Common myeloid progenitor, CD34-positive (primary cell): Measurements from ENCODE around the gene ABHD1.

Source experiments
- CTCF ChIA-PET: fragments of 350-600 bp; sonication (Branson Sonifier 250); formaldehyde crosslinking; loops from one replicate; lab custom pipeline; 2021; ENCODE audit warnings: antibody characterized with exemption; lab: Charles Lee
- POLR2A ChIA-PET: fragments of 350-600 bp; sonication (Branson Sonifier 250); formaldehyde crosslinking; loops from one replicate; lab custom pipeline; 2021; ENCODE audit warnings: antibody characterized with exemption; lab: Charles Lee
- DNase-seq, 3 donors: peaks; one replicate each; pipeline versions ENCODE4 v3.0.0 to v3.0.0-alpha.2; 2013
- H3K27ac ChIP-seq, 2 experiments: 1 replicate in 1 of 2; 2 replicates in 1 of 2; pipeline ENCODE4 v1.7.0; 2013; ENCODE audit warnings: inconsistent platforms in 2 of 2, low read length in 2 of 2, mild to moderate bottlenecking in 2 of 2, low read depth in 1 of 2, moderate library complexity in 1 of 2; ENCODE audit not compliant: severe bottlenecking in 2 of 2, insufficient read depth in 1 of 2, poor library complexity in 1 of 2
- H3K27me3 ChIP-seq, 5 experiments: replicated peaks in 2 of 5; 1 replicate in 3 of 5; 2 replicates in 2 of 5; pipeline versions ENCODE4 v1.6.1 to v1.7.0; 2013; ENCODE audit warnings: low read length in 4 of 5, mild to moderate bottlenecking in 2 of 5, moderate library complexity in 2 of 5, inconsistent platforms in 1 of 5; ENCODE audit not compliant: insufficient read depth in 5 of 5, control insufficient read depth in 4 of 5
- H3K36me3 ChIP-seq, 4 experiments: 1 replicate in 2 of 4; 2 replicates in 2 of 4; pipeline versions ENCODE4 v1.6.1 to v1.7.0; 2013; ENCODE audit warnings: low read length in 3 of 4, control low read depth in 1 of 4, mild to moderate bottlenecking in 1 of 4; ENCODE audit not compliant: control insufficient read depth in 4 of 4, insufficient read depth in 4 of 4
- H3K4me1 ChIP-seq, 4 experiments: 1 replicate in 3 of 4; 2 replicates in 1 of 4; pipeline versions ENCODE4 v1.6.1 to v1.7.1; 2013; ENCODE audit warnings: low read length in 3 of 4, mild to moderate bottlenecking in 3 of 4, control low read depth in 1 of 4, inconsistent platforms in 1 of 4, moderate library complexity in 1 of 4; ENCODE audit not compliant: control insufficient read depth in 4 of 4, insufficient read depth in 4 of 4; ENCODE audit errors: control extremely low read depth in 1 of 4
- H3K4me3 ChIP-seq, 7 experiments: 1 replicate in 4 of 7; 2 replicates in 3 of 7; pipeline versions ENCODE4 v1.5.1 to v1.7.0; 2013; ENCODE audit warnings: mild to moderate bottlenecking in 7 of 7, low read length in 6 of 7, moderate library complexity in 6 of 7, inconsistent platforms in 2 of 7, low read depth in 2 of 7, control low read depth in 1 of 7; ENCODE audit not compliant: insufficient read depth in 4 of 7, control insufficient read depth in 1 of 7; ENCODE audit errors: extremely low read depth in 1 of 7
- H3K9me3 ChIP-seq, 5 experiments: 1 replicate in 4 of 5; 2 replicates in 1 of 5; pipeline versions ENCODE4 v1.6.1 to v1.7.1; 2013; ENCODE audit warnings: low read length in 4 of 5, mild to moderate bottlenecking in 2 of 5, inconsistent platforms in 1 of 5, low read depth in 1 of 5, moderate library complexity in 1 of 5; ENCODE audit not compliant: control insufficient read depth in 4 of 5, insufficient read depth in 2 of 5; ENCODE audit errors: control extremely low read depth in 1 of 5
- WGBS: methylation state at CpG from one replicate; pipeline ENCODE4 v1.1.5; 2013; ENCODE audit not compliant: insufficient coverage; 5-methylcytosine and 5-hydroxymethylcytosine counted together

Gene ABHD1

DNA sequence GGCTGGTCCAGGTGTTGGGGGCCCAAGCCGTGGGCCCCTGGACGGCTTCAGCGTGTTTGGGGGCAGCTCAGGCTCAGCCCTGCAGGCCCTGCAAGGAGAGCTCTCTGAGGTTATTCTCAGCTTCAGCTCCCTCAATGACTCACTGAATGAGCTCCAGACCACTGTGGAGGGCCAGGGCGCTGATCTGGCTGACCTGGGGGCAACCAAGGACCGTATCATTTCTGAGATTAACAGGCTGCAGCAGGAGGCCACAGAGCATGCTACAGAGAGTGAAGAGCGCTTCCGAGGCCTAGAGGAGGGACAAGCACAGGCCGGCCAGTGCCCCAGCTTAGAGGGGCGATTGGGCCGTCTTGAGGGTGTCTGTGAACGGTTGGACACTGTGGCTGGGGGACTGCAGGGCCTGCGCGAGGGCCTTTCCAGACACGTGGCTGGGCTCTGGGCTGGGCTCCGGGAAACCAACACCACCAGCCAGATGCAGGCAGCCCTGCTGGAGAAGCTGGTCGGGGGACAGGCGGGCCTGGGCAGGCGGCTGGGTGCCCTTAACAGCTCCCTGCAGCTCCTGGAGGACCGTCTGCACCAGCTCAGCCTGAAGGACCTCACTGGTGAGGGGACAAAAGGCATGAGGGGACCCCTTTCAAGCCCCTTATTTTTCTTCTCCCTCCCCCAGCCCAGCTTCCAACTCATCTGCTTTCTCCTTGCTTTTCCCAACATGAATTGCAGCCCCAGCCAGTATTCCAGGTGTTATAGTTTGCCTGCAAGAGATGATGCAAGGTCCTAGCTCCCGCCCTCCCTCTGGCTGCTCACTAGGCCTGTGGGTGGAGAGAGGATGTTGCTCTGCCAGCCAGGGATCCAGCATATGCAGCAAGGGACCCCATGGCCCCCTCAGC, 40.0 kb upstream of the ABHD1 start:
- DNase-seq = no peak
- peaks cover 7 to 79% (median 68%) of the 10 kb centered on the region in 4 experiments for H3K4me1 ChIP-seq
- H3K9me3 ChIP-seq = no peaks in the 10 kb centered on the region
- POLR2A ChIA-PET = interaction anchor here (1.2 kb wide), 1 partner anchor 20 kb away, joined by 3 read pairs; no protein-coding TSS in a partner anchor
- H3K27ac ChIP-seq = no peak overlapping the region
- H3K36me3 ChIP-seq = peaks cover 0 to 12% (median 3%) of the 10 kb centered on the region in 4 experiments
- H3K4me3 ChIP-seq = no peak overlapping the region
- WGBS = 95% methylated on average over 17 of the region's 20 CpGs
- CTCF ChIA-PET = interaction anchor here (1.0 to 28.0 kb wide), 11 partner anchors 10 to 130 kb away, joined by 3 to 381 read pairs (median 3); partner anchors contain the start of genes AGBL5 and OST4
- H3K27me3 ChIP-seq = no peaks in the 10 kb centered on the region

DNA sequence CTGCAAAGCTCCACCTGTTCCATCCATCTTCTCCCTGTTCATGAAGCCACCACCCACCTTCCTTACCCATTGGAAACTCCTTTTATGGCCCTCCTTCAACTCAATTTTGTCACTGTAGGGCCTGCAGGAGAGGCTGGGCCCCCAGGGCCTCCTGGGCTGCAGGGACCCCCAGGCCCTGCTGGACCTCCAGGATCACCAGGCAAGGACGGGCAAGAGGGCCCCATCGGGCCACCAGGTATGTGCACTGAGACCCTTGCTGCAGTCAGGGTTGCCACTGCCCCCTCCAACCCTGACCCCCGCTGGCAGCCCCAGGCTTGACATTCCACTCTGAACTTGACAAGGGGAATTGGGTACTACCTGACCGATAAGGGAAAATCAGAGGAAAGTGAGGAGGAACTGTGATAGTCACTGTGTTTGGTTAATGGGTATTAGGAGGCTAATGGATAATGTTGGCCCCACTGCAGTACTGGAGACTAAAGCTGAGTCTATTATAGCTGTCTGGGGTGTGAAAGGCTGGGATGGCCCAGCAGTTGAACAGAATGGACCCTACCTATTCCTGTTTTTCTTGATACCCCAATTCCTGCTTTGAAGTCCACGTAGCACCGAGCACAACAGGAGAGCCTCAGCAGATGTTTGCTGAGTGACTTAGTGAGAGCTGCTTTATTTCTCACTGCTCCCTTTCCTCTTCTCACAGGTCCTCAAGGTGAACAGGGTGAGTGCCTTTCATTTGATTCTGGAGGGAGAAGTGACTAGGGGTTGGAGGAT, 39.1 kb upstream of the ABHD1 start:
- POLR2A ChIA-PET = interaction anchor here (1.2 kb wide), 1 partner anchor 20 kb away, joined by 3 read pairs; no protein-coding TSS in a partner anchor
- H3K36me3 ChIP-seq = peaks cover 0 to 12% (median 3%) of the 10 kb centered on the region in 4 experiments
- H3K27me3 ChIP-seq = no peaks in the 10 kb centered on the region
- no peak for DNase-seq
- CTCF ChIA-PET = interaction anchor here (1.0 to 28.0 kb wide), 9 partner anchors 10 to 129 kb away, joined by 3 to 381 read pairs (median 5); partner anchors contain the start of genes AGBL5 and OST4
- no peak overlapping the region for H3K4me3 ChIP-seq
- WGBS = 90% methylated on average over 4 of the region's 6 CpGs
- H3K27ac ChIP-seq = no peak overlapping the region
- H3K9me3 ChIP-seq = no peaks in the 10 kb centered on the region
- H3K4me1 ChIP-seq = peaks cover 7 to 71% (median 60%) of the 10 kb centered on the region in 4 experiments

DNA sequence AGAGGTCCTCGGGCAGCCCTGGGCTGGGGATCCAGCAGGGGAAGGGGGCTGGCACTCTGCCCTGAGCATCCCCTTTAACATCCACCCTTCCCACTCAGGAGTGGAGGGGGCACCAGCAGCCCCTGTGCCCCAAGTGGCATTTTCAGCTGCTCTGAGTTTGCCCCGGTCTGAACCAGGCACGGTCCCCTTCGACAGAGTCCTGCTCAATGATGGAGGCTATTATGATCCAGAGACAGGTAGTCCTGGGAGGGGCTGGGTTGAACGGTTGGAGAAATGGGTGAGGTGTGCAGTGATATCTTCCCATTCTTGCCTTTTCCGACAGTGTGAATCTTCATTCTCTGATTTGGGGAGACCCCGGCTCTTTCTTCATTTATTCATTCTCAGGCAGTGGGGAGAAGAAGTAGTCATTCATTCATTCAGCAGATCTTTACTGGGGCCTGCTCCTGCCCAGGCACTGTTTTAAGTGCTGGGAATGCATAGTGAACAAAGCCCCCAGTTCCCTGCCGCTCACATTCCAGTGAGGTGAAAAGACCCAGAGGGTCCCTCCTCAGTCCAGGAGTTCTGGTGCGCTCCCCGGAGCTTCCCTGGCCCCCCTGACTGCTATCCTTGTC, 38.4 kb upstream of the ABHD1 start:
- H3K4me1 ChIP-seq = peaks cover 5 to 64% (median 54%) of the 10 kb centered on the region in 4 experiments
- POLR2A ChIA-PET = interaction anchor here (1.4 kb wide), 1 partner anchor 35 kb away, joined by 6 read pairs; the partner anchor contains the start of gene AGBL5
- CTCF ChIA-PET = interaction anchor here (0.9 to 28.0 kb wide), 8 partner anchors 8 to 68 kb away, joined by 3 to 381 read pairs (median 6); partner anchors contain the start of genes AGBL5 and OST4
- no peaks in the 10 kb centered on the region for H3K9me3 ChIP-seq
- peaks cover 0 to 12% (median 3%) of the 10 kb centered on the region in 4 experiments for H3K36me3 ChIP-seq
- DNase-seq = no peak
- 72% methylated on average over 10 of the region's 10 CpGs for WGBS
- peak overlapping the region; percentile 43 to 77 (median 65) for H3K4me3 ChIP-seq
- peak overlapping the region in 1 of 2 experiments; percentile 66 for H3K27ac ChIP-seq
- no peaks in the 10 kb centered on the region for H3K27me3 ChIP-seq

DNA sequence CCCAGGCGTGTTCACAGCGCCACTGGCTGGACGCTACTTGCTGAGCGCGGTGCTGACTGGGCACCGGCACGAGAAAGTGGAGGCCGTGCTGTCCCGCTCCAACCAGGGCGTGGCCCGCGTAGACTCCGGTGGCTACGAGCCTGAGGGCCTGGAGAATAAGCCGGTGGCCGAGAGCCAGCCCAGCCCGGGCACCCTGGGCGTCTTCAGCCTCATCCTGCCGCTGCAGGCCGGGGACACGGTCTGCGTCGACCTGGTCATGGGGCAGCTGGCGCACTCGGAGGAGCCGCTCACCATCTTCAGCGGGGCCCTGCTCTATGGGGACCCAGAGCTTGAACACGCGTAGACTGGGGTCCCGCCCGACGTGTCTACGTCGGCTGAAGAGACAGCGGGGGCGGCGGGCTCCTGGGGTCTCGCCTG, 37.9 kb upstream of the ABHD1 start:
- H3K27me3 ChIP-seq = no peaks in the 10 kb centered on the region
- H3K9me3 ChIP-seq = no peaks in the 10 kb centered on the region
- peaks cover 0 to 12% (median 3%) of the 10 kb centered on the region in 4 experiments for H3K36me3 ChIP-seq
- under 1% methylated on average over 38 of the region's 38 CpGs for WGBS
- H3K4me3 ChIP-seq = peak overlapping the region; percentile 43 to 77 (median 65)
- ChIA-PET CTCF (interaction anchor here (0.9 to 28.0 kb wide), 7 partner anchors 8 to 68 kb away, joined by 3 to 381 read pairs (median 5); partner anchors contain the start of genes AGBL5 and OST4), POLR2A (interaction anchor here (1.4 kb wide), 1 partner anchor 35 kb away, joined by 6 read pairs; the partner anchor contains the start of gene AGBL5)
- DNase-seq = peak in 2 of 3 donors; percentile 27 to 43
- peak overlapping the region in 1 of 2 experiments; percentile 66 for H3K27ac ChIP-seq
- peaks cover 5 to 59% (median 48%) of the 10 kb centered on the region in 4 experiments for H3K4me1 ChIP-seq

DNA sequence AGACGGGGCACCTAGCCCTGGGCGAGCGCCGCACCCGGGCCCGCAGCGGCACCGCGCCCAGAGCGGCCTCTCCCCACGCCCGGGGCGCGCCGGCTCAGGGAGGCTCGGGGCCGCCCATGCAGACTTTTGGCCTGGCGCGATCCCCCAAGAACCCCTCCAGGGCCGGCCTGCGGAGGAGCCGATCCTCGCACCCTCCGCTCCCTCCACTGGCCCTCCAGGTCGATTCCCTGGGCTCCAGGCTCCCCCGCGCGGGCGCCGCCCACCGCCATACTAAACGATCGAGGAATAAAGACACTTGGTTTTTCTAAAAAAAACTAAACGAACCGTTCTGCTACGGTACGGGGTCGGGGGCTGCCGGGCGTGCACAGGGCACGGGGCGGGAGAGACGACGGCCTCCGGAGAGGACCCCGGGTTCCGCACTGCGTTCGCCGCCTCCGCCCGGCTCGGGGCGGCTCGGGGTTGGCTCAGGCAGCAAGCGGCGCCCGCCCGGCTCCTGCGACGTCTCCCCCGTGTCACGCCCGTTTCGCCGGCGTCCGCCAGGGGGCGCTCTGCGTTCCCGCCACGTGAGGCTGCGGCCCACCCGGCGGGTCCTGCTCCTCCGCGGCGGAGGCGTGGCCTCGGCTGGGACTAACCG, 37.4 kb upstream of the ABHD1 start:
- H3K4me1 ChIP-seq = peaks cover 5 to 55% (median 44%) of the 10 kb centered on the region in 4 experiments
- no peaks in the 10 kb centered on the region for H3K9me3 ChIP-seq
- CTCF ChIA-PET = interaction anchor here (0.9 to 28.0 kb wide), 9 partner anchors 8 to 195 kb away, joined by 3 to 381 read pairs (median 5); partner anchors contain the start of genes AGBL5, OST4 and TRIM54
- H3K27me3 ChIP-seq = no peaks in the 10 kb centered on the region
- peak overlapping the region in 1 of 2 experiments; percentile 66 for H3K27ac ChIP-seq
- peak overlapping the region; percentile 43 to 77 (median 65) for H3K4me3 ChIP-seq
- DNase-seq = peak; percentile 93 to 96 (median 95)
- POLR2A ChIA-PET = interaction anchor here (0.6 to 1.4 kb wide), 3 partner anchors 15 to 277 kb away, joined by 3 to 6 read pairs (median 4); partner anchors contain the start of genes AGBL5 and OST4
- WGBS = 0% methylated on average over 56 of the region's 81 CpGs
- peaks cover 0 to 12% (median 3%) of the 10 kb centered on the region in 4 experiments for H3K36me3 ChIP-seq
